ENCODE data around the gene LIME1.

The LIME1 gene

DNA sequence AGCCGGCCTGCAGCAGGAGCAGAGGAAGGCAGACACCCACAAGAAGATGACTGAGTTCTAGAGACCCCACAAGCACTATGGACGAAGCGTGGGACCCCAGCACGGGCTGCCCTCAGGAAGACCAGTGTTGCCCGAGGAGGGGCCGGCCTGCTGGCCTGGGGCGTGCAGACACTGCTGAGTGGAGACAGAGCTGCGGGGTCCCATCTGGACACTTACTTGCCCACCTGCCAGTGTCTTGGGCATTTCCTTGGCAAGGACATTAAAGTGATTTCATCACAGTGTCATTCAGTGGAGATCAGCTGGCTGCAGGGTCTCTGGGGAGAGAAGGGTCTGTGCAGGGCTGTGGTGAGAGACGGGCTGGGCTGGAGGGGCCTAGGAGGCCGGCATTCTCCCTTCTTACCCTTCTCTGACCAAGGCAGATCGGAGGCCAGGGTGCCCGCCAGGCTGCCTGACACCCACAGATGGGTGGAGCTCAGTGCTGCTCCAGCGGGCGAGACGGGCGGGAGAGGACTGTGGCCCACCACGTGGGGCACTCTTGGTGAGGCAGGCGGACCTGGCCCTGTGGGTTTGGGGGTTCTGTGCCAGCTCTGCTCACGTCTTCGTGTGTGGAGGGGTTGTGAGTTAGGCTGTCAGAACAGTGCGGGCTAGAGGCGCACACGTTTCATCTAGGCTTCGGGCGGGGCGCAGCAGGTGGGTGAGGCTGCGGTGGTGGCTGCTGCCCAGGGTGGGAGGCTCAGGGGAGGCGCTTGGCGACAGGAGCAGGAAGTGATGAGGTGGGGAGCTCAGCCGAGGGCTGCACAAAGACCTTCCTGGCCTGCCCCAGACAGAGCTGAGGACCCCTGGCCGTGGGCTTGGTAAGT lies at the start of gene LIME1:
LIME1 (plus strand) TSS at position 806 of the 860 bp plus-strand sequence. CDS start 886 bp downstream, outside the sequence.
- DNase-seq (ENCODE audit: low spot score) = peak; percentile 57
- TF ChIP-seq, protein P1, sequence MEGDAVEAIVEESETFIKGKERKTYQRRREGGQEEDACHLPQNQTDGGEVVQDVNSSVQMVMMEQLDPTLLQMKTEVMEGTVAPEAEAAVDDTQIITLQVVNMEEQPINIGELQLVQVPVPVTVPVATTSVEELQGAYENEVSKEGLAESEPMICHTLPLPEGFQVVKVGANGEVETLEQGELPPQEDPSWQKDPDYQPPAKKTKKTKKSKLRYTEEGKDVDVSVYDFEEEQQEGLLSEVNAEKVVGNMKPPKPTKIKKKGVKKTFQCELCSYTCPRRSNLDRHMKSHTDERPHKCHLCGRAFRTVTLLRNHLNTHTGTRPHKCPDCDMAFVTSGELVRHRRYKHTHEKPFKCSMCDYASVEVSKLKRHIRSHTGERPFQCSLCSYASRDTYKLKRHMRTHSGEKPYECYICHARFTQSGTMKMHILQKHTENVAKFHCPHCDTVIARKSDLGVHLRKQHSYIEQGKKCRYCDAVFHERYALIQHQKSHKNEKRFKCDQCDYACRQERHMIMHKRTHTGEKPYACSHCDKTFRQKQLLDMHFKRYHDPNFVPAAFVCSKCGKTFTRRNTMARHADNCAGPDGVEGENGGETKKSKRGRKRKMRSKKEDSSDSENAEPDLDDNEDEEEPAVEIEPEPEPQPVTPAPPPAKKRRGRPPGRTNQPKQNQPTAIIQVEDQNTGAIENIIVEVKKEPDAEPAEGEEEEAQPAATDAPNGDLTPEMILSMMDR (IDR thresholded peaks at IDR 0.05; ENCODE audit: borderline replicate concordance, control extremely low read depth, extremely low read depth, insufficient read depth, missing control alignments) = no peak
- in situ Hi-C loops (cut with MboI; ENCODE audit: low sequenced_read_pairs, unreplicated experiment) = no loop called here

DNA sequence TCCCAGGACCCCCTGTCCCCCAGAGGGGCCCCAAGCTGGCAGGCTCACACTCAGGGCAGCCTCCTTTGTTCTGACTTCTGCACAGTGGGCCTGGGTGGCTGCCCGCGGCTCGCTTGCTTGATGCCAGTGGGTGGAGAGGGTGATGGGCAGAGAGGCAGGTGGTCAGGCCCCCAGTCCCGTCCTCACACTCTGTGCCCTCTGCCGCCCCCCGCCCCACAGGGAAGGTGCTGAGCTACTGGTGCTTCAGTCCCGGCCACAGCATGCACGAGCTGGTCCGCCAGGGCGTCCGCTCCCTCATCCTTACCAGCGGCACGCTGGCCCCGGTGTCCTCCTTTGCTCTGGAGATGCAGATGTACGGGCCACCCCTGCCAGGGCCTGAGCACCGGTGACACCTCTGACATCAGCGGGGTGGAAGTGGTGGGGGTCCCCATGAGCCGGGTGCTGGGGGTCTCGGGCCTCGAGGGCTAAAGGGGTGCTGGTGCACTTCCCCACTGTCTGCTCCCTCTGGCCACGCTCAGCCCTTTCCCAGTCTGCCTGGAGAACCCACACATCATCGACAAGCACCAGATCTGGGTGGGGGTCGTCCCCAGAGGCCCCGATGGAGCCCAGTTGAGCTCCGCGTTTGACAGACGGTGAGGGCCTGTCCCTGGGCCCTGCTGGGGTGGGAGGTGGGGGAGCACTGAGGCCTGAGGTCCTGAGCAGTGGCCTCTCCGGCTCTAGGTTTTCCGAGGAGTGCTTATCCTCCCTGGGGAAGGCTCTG lies 48.9 kb upstream of the LIME1 start:
- in situ Hi-C loops (cut with MboI; ENCODE audit: low sequenced_read_pairs, unreplicated experiment) = no loop called here
- TF ChIP-seq, protein P1 (IDR thresholded peaks at IDR 0.05; ENCODE audit: borderline replicate concordance, control extremely low read depth, extremely low read depth, insufficient read depth, missing control alignments) = no peak
- no peak for DNase-seq (ENCODE audit: low spot score)

DNA sequence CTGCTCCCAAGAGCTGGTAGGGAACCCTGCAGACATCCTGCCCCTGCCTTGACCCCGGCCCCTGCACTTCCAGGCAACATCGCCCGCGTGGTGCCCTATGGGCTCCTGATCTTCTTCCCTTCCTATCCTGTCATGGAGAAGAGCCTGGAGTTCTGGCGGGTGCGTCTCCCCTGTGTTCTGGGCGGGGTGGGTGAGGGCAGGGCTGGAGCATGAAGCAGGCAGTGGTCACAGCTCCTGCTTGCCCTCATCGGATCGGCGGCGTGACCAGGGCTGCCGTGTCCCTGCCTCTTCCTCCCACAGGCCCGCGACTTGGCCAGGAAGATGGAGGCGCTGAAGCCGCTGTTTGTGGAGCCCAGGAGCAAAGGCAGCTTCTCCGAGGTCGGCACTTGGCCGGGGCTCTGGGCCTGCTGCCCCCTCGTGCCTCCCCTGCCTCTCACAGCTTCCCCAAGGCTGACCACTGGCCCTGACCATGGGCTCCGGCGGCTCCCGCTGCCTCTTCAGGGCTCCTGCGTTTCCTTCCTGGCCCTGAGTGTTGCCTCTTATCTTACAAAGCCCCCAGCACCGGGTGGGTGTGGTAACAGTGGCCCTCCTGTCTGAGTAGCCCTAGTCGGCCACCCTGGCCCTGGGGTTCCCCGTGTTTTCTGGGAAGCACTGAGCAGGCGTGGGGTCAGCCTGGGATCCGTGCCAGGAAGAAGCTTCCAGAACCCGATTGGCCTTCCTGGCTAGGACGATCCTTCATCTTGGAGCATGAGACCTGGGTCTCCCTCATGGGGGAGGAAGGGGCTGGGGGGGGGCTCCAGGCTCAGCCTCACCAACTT lies 48.0 kb upstream of the LIME1 start:
- DNase-seq (ENCODE audit: low spot score) = no peak
- in situ Hi-C loops (cut with MboI; ENCODE audit: low sequenced_read_pairs, unreplicated experiment) = no loop called here
- TF ChIP-seq, protein P1 (IDR thresholded peaks at IDR 0.05; ENCODE audit: borderline replicate concordance, control extremely low read depth, extremely low read depth, insufficient read depth, missing control alignments) = no peak

DNA sequence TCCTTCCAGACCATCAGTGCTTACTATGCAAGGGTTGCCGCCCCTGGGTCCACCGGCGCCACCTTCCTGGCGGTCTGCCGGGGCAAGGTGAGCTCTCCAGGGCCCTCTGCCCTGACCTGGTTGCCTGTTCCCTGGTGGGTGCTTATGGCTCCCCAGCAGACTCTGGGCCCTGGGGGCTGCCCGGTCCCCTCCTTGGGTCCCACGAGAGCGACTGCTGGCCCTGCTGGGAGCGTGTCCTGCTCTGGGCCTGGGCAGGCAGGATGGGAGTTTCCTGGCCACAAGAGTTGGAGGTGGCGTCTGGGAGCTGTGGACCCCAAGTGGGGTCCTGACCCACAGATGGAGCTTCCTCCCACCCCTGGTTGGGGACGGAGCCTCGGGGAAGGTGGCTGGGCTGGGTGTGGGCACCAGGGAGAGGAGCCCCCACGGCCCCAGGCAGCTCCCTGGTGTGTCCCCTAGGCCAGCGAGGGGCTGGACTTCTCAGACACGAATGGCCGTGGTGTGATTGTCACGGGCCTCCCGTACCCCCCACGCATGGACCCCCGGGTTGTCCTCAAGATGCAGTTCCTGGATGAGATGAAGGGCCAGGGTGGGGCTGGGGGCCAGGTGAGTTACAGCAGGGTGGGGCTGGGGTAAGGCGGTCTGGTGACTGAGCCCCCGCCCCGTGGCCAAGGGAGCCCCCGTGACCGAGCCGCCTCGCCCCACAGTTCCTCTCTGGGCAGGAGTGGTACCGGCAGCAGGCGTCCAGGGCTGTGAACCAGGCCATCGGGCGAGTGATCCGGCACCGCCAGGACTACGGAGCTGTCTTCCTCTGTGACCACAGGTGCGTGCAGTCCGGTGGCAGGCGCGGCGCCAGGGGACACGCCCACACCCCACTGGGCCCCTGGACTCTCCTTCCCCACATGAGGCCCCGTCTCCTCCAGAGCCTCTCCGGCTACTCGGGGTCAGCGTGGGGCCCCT lies 47.1 kb upstream of the LIME1 start:
- no peak for DNase-seq (ENCODE audit: low spot score)
- in situ Hi-C loops (cut with MboI; ENCODE audit: low sequenced_read_pairs, unreplicated experiment) = no loop called here
- TF ChIP-seq, protein P1 (IDR thresholded peaks at IDR 0.05; ENCODE audit: borderline replicate concordance, control extremely low read depth, extremely low read depth, insufficient read depth, missing control alignments) = no peak

DNA sequence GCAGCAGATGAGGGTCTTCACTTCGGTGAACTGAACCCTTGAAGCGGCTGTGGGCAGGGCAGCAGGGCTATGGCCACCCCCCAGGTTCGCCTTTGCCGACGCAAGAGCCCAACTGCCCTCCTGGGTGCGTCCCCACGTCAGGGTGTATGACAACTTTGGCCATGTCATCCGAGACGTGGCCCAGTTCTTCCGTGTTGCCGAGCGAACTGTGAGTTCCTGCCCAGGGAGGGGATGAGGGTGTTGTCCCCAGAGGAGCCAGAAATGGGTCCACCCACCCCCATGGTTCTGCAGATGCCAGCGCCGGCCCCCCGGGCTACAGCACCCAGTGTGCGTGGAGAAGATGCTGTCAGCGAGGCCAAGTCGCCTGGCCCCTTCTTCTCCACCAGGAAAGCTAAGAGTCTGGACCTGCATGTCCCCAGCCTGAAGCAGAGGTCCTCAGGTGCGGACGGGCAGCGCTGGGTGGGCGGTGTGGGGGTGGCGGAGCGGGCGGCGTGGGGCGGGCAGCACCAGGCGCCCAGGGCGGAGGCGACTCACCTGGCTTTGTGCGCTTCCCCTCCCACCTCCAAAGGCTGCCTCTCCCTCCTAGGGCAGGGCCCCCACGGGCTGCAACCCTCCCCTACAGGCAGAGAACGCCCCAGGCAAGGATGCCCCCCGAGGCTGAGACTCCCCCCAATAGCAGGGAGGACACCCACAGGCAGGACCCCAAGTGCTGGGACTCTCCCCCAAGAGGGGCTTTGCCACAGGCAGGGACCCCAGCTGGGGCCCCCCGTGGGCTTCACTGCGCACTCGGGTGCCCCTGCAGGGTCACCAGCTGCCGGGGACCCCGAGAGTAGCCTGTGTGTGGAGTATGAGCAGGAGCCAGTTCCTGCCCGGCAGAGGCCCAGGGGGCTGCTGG lies 46.2 kb upstream of the LIME1 start:
- in situ Hi-C loops (cut with MboI; ENCODE audit: low sequenced_read_pairs, unreplicated experiment) = no loop called here
- DNase-seq (ENCODE audit: low spot score) = no peak
- TF ChIP-seq, protein P1 (IDR thresholded peaks at IDR 0.05; ENCODE audit: borderline replicate concordance, control extremely low read depth, extremely low read depth, insufficient read depth, missing control alignments) = no peak

Data from GM13976 (cell line).